KOPT-K1 (cell line): Measurements from ENCODE around the gene TTK.

Experiments
- H3K27ac ChIP-seq: fragments of 200-600 bp; sonication (generic); 2 replicates; pipeline ENCODE4 v1.5.1; 2016; ENCODE audit warnings: antibody characterized with exemption, mild to moderate bottlenecking, low read depth, low read length; ENCODE audit not compliant: poor library complexity, severe bottlenecking
- H3K36me3 ChIP-seq: fragments of 200-600 bp; sonication (generic); 2 replicates; pipeline ENCODE4 v1.5.1; 2017; ENCODE audit warnings: antibody characterized with exemption, mild to moderate bottlenecking, low read length, moderate library complexity; ENCODE audit not compliant: insufficient read depth
- H3K9me3 ChIP-seq: fragments of 200-600 bp; sonication (generic); 2 replicates; pipeline ENCODE4 v1.5.1; 2017; ENCODE audit warnings: antibody characterized with exemption, low read length, mild to moderate bottlenecking; ENCODE audit not compliant: insufficient read depth, poor library complexity, severe bottlenecking

TTK gene

DNA sequence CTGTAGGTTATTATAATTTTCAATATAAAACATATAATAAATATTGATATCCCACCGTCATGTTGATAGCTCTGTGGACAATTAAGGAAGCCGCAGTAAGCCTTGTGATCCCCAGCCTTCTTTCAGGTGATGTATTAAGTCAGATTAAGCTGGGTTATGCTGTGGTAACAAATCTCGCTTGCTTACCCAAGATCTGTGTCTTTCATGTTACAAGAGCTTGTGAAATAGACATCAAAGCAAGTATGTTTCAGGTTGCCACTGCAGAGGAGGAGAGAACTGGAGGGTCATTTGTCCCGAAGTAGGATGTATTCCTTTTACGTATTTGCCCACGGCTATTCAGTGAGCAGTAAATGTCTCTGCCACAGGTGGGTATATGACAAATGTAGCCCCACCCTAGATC is 84.2 kb downstream of the TTK start:
- H3K9me3 ChIP-seq: no peaks in the 10 kb centered on the region
- no peak overlapping the region for H3K27ac ChIP-seq

DNA sequence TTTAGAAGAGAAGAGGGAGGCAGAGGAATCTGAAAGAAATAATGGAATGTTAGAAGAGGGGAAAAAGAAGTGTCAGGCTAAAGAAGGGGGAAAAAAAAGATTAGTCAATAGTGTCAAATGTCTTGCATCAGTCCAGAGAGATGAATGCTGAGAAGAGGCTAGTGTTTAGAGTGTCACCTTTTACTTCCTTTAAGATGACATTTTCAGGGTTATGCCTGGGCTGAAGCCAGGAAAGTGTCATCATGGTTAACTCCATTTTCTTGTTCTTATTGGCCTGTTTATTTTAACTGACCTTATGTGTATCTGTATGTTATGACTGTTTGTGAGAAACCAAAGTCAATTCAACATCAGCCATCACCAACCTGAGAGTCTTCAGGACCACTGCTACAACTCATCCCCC is 87.1 kb downstream of the TTK start:
- Histone ChIP-seq H3K36me3 (no peaks in the 10 kb centered on the region), H3K9me3 (no peaks in the 10 kb centered on the region), H3K27ac (no peak overlapping the region)

More for the DNA sequence above, 84.2 kb downstream of the TTK start:
- H3K36me3 ChIP-seq: no peaks in the 10 kb centered on the region
